HG03520 (cell line): Measurements from ENCODE around the gene ASCC2.
"Not testable (repeated sequence)": the region's sequence is repeated elsewhere in the genome, so short reads cannot be mapped to it uniquely, and the experiment has no call there.

Experiments
- ATAC-seq: cut with Tn5 transposase; IDR thresholded peaks from one replicate; pipeline ENCODE4 v1.9.1; 2021; ENCODE audit warnings: mild to moderate bottlenecking, moderate library complexity; ENCODE audit not compliant: unreplicated experiment

ASCC2 gene

GRCh38 chr22:29856496-29856895, 18.4 kb upstream of the ASCC2 start:
- no peak for ATAC-seq

- no peak for ATAC-seq
Measured at GRCh38 chr22:29855611-29856181, 17.6 kb upstream of the ASCC2 start.

- no peak for ATAC-seq
Measured at GRCh38 chr22:29854432-29854831, 16.4 kb upstream of the ASCC2 start.

GRCh38 chr22:29848111-29848510, 10.0 kb upstream of the ASCC2 start:
- ATAC-seq = no peak

- ATAC-seq = no peak
Measured at GRCh38 chr22:29846290-29846689, 8.2 kb upstream of the ASCC2 start.

GRCh38 chr22:29842740-29843139, 4.7 kb upstream of the ASCC2 start:
- no peak for ATAC-seq

- ATAC-seq = no peak
Measured at GRCh38 chr22:29842172-29842571, 4.1 kb upstream of the ASCC2 start.

GRCh38 chr22:29840498-29840897, 2.4 kb upstream of the ASCC2 start:
- ATAC-seq = no peak

GRCh38 chr22:29839039-29839438, 965 bp upstream of the ASCC2 start:
- no peak for ATAC-seq

GRCh38 chr22:29838599-29838956, 504 bp upstream of the ASCC2 start:
- ATAC-seq = no peak

GRCh38 chr22:29836791-29837370, 1.2 kb downstream of the ASCC2 start:
- not testable (repeated sequence) for ATAC-seq

GRCh38 chr22:29834046-29834445, 4.0 kb downstream of the ASCC2 start:
- no peak for ATAC-seq

GRCh38 chr22:29833392-29833965, 4.6 kb downstream of the ASCC2 start:
- no peak for ATAC-seq

GRCh38 chr22:29831958-29832357, 6.1 kb downstream of the ASCC2 start:
- ATAC-seq = no peak

- no peak for ATAC-seq
Measured at GRCh38 chr22:29831186-29831921, 6.7 kb downstream of the ASCC2 start.

GRCh38 chr22:29830585-29830984, 7.5 kb downstream of the ASCC2 start:
- no peak for ATAC-seq

GRCh38 chr22:29827726-29828125, 10.3 kb downstream of the ASCC2 start:
- ATAC-seq = not testable (repeated sequence)

GRCh38 chr22:29827091-29827490, 11.0 kb downstream of the ASCC2 start:
- ATAC-seq = no peak

GRCh38 chr22:29825578-29825977, 12.5 kb downstream of the ASCC2 start:
- no peak for ATAC-seq

- no peak for ATAC-seq
Measured at GRCh38 chr22:29824677-29825076, 13.4 kb downstream of the ASCC2 start.

- ATAC-seq = peak; percentile 68
Measured at GRCh38 chr22:29821291-29822016, 16.6 kb downstream of the ASCC2 start.

- no peak for ATAC-seq
Measured at GRCh38 chr22:29820961-29821290, 17.1 kb downstream of the ASCC2 start.
